Stimulated activated CD4-positive, alpha-beta T cell treated with anti-CD3 and anti-CD28 coated beads, Interleukin-4, amount 100 ng/mL, for 4 hours (primary cell): ENCODE data around the gene CLIP2.

ENCODE experiments used
- DNase-seq, 2 experiments: peaks; one replicate each; pipeline ENCODE4 v3.0.0-alpha.2; 2020

Gene CLIP2

GRCh38 chr7:74449809-74450397, 160.7 kb downstream of the CLIP2 start:
- peak; percentile 49 to 51 for DNase-seq

DNA sequence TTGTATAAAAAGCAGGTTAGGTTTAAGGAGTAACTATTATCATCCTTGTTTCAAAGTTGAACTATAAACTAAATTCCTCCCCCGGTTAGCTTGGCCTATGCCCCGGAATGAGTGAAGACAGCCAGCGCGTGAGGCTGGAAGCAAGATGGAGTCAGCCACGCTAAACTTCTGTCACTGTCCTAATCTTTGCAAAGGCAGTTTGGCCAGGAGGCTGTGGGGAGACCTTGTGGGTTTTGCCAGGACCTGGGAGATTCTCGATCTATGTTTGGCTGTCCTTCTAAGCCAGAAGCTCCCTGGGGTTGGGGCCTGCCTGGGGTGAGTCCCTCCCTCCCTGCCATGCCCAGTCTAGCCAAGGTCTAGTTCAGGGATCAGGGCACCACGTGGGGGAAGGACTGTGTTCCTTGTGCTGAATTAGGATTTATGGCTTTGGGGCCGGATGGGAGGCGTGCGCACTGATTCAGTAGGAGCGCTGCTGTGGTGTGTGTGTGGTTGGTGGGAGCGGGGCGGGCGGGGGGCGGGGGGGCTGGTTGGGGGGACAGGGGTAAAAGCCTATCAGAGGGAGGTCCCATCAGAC, 163.6 kb downstream of the CLIP2 start:
- no peak for DNase-seq

- DNase-seq: peak; percentile 15 to 30
Observed at GRCh38 chr7:74453322-74454011, 164.3 kb downstream of the CLIP2 start, which contains the start of gene GTF2IRD1. Gene GTF2IRD1, plus strand, starts transcription at chr7:74453906. Its CDS starts 54,175 bp downstream, at chr7:74508081.

- peak; percentile 13 to 19 for DNase-seq
Observed at GRCh38 chr7:74454021-74454924, 165.1 kb downstream of the CLIP2 start.

DNA sequence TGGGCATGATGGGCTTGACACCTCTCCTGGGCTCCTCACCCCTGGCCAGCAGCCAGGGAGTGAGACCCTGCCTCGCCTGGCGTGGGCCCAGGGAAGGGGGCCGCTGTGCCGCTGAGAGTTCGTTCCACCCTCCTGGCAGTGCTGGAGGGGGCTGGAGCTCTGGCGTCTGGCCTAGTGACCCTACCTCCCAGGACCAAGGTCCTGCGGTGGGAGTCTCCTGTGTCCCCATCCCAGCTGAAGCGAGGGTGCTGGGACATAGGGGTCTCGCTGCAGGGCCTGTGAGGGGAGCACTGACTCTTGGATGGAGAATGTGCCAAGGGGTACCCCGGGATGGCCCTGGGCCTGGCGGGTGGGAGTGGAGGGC, 165.7 kb downstream of the CLIP2 start:
- DNase-seq: no peak

GRCh38 chr7:74455291-74455804, 166.1 kb downstream of the CLIP2 start:
- DNase-seq: no peak
